Right lobe of liver (tissue), 6 donors: ENCODE data around the gene PPP1R14B. TPM values are rescaled to one million over a fixed set of nuclear protein-coding genes. Genes with fewer than 3 reads are reported as not detected.

ENCODE experiments used
- ATAC-seq, 4 donors: fragments of 200-7000 bp; cut with Tn5 transposase; one replicate each; pipeline ENCODE4 v1.9.1; 2020; ENCODE audit warnings: mild to moderate bottlenecking in 4 of 4, moderate library complexity in 4 of 4
- DNase-seq, 3 donors: peaks; one replicate each; pipeline ENCODE4 v3.0.0-alpha.2; 2020
- H3K27ac ChIP-seq, 3 donors: fragments of 200-600 bp; one replicate each; pipeline ENCODE4 v1.8.0; 2022
- H3K27me3 ChIP-seq, 2 donors: fragments of 200-600 bp; one replicate each; pipeline ENCODE4 v1.8.0; 2022
- H3K36me3 ChIP-seq, 4 donors: fragments of 200-600 bp; sonication (generic) in 1 of 4; one replicate each; pipeline versions ENCODE4 v1.5.1 to v1.8.0; 2017 to 2022; ENCODE audit warnings: control low read depth in 1 of 4
- H3K4me1 ChIP-seq, 4 donors: fragments of 200-600 bp; sonication (generic) in 1 of 4; one replicate each; pipeline versions ENCODE4 v1.5.1 to v1.8.0; 2017 to 2022; ENCODE audit warnings: control low read depth in 1 of 4
- H3K4me3 ChIP-seq, 3 donors: fragments of 200-600 bp; one replicate each; pipeline ENCODE4 v1.8.0; 2022
- H3K9me3 ChIP-seq, 4 donors: fragments of 200-600 bp; sonication (generic) in 1 of 4; one replicate each; pipeline versions ENCODE4 v1.5.1 to v1.8.0; 2017 to 2022; ENCODE audit warnings: control low read depth in 1 of 4
- POLR2A ChIP-seq: fragments of 450-650 bp; IDR thresholded peaks from one replicate; pipeline ENCODE4 v1.6.1; 2017; ENCODE audit warnings: antibody characterized with exemption, mild to moderate bottlenecking
- WGBS: methylation state at CpG from one replicate; pipeline ENCODE4 v1.1.6; 2018; ENCODE audit warnings: low coverage, low lambda C conversion rate; ENCODE audit not compliant: insufficient coverage; ENCODE audit errors: missing lambda C conversion rate; 5-methylcytosine and 5-hydroxymethylcytosine counted together
- intact Hi-C, 2 donors: fragments of 100-400 bp; cut with DNase I; formaldehyde crosslinking; loops; one replicate each; pipeline versions ENCODE4 v1.11.2 to v1.14.1; 2022
- total RNA-seq, 6 experiments: library from RNA; depleted of rRNA in 2 of 6; stranded (reverse); fragments of >200 nt in 2 of 6; fragmentation: NEBNext Ultra II Directional in 3 of 6; extraction: Animal tissue kit (Norgen Biotek cat#: 25700) in 3 of 6; gene quantifications; one replicate each; pipeline versions ENCODE4 v1.1.0 to v1.2.4, GENCODE V29; 2016 to 2023
- TF ChIP-seq, protein P1 (sequence below), 4 donors: fragments of 200-600 bp in 3 of 4; fragments of 450-650 bp in 1 of 4; IDR thresholded peaks; one replicate each; pipeline versions ENCODE4 v1.5.1 to v1.8.0; 2016 to 2022; ENCODE audit warnings: antibody characterized with exemption in 4 of 4, mild to moderate bottlenecking in 2 of 4
- donor health status: DM: no; HTN: yes; CAD: no.
- donor health status: DM: no; HTN: no; CAD: no.
- donor health status: DM: no; HTN: no; CAD: no.
- donor health status: DM: no; HTN: yes; CAD: no.
- donor health status: DM: no; HTN: yes; CAD: no.

PPP1R14B gene
- total RNA-seq, 6 experiments from 2014 or later: 34.1 to 90.3 (median 49.7) TPM

GRCh38 chr11:64289002-64289564, 42.3 kb upstream of the PPP1R14B start:
- TF ChIP-seq, protein P1, sequence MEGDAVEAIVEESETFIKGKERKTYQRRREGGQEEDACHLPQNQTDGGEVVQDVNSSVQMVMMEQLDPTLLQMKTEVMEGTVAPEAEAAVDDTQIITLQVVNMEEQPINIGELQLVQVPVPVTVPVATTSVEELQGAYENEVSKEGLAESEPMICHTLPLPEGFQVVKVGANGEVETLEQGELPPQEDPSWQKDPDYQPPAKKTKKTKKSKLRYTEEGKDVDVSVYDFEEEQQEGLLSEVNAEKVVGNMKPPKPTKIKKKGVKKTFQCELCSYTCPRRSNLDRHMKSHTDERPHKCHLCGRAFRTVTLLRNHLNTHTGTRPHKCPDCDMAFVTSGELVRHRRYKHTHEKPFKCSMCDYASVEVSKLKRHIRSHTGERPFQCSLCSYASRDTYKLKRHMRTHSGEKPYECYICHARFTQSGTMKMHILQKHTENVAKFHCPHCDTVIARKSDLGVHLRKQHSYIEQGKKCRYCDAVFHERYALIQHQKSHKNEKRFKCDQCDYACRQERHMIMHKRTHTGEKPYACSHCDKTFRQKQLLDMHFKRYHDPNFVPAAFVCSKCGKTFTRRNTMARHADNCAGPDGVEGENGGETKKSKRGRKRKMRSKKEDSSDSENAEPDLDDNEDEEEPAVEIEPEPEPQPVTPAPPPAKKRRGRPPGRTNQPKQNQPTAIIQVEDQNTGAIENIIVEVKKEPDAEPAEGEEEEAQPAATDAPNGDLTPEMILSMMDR (IDR thresholded peaks at IDR 0.05): no peak
- no peak for TF ChIP-seq POLR2A
- DNase-seq: peak in 1 of 3 donors; percentile 45
- Histone ChIP-seq H3K4me3 (no peak overlapping the region), H3K36me3 (no peaks in the 10 kb centered on the region), H3K4me1 (peaks cover 0 to 21% (median 6%) of the 10 kb centered on the region in 4 donors), H3K27me3 (peaks cover 0 to 8% of the 10 kb centered on the region in 2 donors), H3K9me3 (no peaks in the 10 kb centered on the region), H3K27ac (no peak overlapping the region)
- no peak for ATAC-seq
- WGBS: no CpG with 5 or more reads among the region's 13 CpGs
- intact Hi-C loops: no loop called here

DNA sequence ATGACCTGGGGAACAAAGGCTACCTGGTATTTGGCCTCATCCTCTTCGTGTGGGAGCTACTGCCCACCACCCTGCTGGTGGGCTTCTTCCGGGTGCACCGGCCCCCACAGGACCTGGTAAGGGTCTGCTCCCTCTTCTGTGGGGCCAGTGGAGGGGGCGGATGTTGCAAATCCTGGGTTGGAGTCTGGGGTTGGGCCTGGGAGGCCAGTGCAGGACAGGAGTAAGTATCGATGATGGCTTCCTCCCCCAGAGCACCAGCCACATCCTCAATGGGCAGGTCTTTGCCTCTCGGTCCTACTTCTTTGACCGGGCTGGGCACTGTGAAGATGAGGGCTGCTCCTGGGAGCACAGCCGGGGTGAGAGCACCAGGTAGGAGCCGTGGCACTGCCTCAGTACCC, 41.6 kb upstream of the PPP1R14B start:
- TF ChIP-seq POLR2A: no peak
- TF ChIP-seq, protein P1 (IDR thresholded peaks at IDR 0.05): no peak
- DNase-seq (no peak), ATAC-seq (no peak)
- Histone ChIP-seq H3K27me3 (peaks cover 0 to 5% of the 10 kb centered on the region in 2 donors), H3K36me3 (no peaks in the 10 kb centered on the region), H3K4me3 (no peak overlapping the region), H3K9me3 (no peaks in the 10 kb centered on the region), H3K27ac (no peak overlapping the region), H3K4me1 (peaks cover 0 to 24% (median 6%) of the 10 kb centered on the region in 4 donors)
- no CpG with 5 or more reads among the region's 9 CpGs for WGBS
- intact Hi-C loops: no loop called here

DNA sequence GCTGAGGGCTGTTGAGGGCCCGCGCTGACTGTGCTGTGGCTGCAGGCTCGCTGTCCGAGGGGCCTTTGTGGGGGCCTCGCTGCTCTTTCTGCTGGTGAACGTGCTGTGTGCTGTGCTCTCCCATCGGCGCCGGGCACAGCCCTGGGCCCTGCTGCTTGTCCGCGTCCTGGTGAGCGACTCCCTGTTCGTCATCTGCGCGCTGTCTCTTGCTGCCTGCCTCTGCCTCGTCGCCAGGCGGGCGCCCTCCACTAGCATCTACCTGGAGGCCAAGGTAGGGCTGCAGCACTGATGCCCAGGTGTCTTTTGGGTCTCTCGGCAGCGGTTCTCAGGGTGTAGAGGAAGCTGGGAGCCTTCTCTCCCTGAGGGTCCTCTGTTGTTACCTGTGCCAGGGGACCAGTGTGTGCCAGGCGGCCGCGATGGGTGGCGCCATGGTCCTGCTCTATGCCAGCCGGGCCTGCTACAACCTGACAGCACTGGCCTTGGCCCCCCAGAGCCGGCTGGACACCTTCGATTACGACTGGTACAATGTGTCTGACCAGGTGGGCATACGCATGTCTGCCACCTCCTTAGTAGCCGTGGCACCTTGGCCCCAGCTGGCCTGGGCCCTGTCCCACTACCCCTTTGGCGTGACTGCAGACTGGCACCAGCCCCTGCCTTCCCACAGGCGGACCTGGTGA, 41.1 kb upstream of the PPP1R14B start:
- no peaks in the 10 kb centered on the region for H3K9me3 ChIP-seq
- TF ChIP-seq, protein P1 (IDR thresholded peaks at IDR 0.05): no peak
- TF ChIP-seq POLR2A: no peak
- H3K27ac ChIP-seq: no peak overlapping the region
- no peak overlapping the region for H3K4me3 ChIP-seq
- intact Hi-C loops: no loop called here
- H3K27me3 ChIP-seq: peaks cover 0 to 4% of the 10 kb centered on the region in 2 donors
- 91% methylated on average over 6 of the region's 33 CpGs for WGBS
- peaks cover 0 to 24% (median 6%) of the 10 kb centered on the region in 4 donors for H3K4me1 ChIP-seq
- no peaks in the 10 kb centered on the region for H3K36me3 ChIP-seq
- DNase-seq (no peak), ATAC-seq (no peak)

DNA sequence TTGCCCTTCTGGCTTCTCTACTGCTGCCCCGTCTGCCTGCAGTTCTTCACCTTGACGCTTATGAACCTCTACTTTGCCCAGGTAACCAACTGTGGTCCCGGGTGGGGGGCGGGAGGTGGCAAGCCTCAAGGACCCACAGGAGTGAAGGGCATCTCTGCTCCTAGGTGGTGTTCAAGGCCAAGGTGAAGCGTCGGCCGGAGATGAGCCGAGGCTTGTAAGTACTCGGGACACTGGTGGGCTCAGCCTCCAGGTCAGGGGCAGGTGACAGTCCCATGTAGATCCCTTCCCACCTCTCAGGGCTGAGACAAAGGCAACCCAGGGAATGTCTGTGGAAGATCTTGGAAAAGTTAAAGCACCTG, 40.0 kb upstream of the PPP1R14B start:
- H3K36me3 ChIP-seq: no peaks in the 10 kb centered on the region
- H3K27ac ChIP-seq: no peak overlapping the region
- ATAC-seq (no peak), DNase-seq (no peak)
- no peaks in the 10 kb centered on the region for H3K27me3 ChIP-seq
- H3K9me3 ChIP-seq: no peaks in the 10 kb centered on the region
- H3K4me3 ChIP-seq: no peak overlapping the region
- 69% methylated on average over 2 of the region's 9 CpGs for WGBS
- peaks cover 0 to 18% (median 6%) of the 10 kb centered on the region in 4 donors for H3K4me1 ChIP-seq
- TF ChIP-seq, protein P1 (IDR thresholded peaks at IDR 0.05): no peak
- TF ChIP-seq POLR2A: no peak
- intact Hi-C loops: no loop called here
